Measurements from ENCODE around the gene WNT6. TPM values are rescaled to one million over a fixed set of nuclear protein-coding genes. Genes with fewer than 3 reads are reported as not detected.
A peak's percentile ranks its signal among the peaks of the same experiment; 100 is the strongest.

WNT6 gene
- total and polyA plus RNA-seq, 2 experiments from 2014 or later, result not detected

DNA sequence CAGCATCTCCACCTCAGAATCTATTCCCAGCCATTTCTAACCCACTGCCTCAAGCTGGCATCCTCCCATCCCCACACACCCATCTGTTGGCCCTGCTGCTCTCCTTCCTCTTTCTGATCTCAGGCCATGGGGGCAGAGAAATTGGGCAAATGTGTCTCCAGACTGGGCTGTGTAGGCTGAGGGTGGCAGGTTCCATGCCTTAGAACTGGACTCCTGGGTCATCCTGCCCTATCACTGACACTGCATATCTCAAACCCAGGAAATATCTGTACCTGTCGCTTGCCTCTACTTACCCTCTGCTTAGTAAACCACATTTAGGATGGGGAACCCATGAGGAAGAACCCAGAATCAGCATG is 22.8 kb downstream of the WNT6 start:
- TF ChIP-seq EZH2 (IDR thresholded peaks at IDR 0.05; ENCODE audit: insufficient read depth, poor library complexity, severe bottlenecking) (no peak), EZH2phosphoT487 (IDR thresholded peaks at IDR 0.05; ENCODE audit: insufficient read depth, low read depth) (no peak)
- Histone ChIP-seq H3K4me3 (no peak overlapping the region), H3K4me1 (ENCODE audit: insufficient read depth) (peaks cover 4% of the 10 kb centered on the region), H3K27me3 (replicated peaks; ENCODE audit: insufficient read depth) (peaks cover 19% of the 10 kb centered on the region), H3K4me2 (ENCODE audit: unreplicated experiment) (no peak overlapping the region), H4K20me1 (ENCODE audit: insufficient read depth) (no peaks in the 10 kb centered on the region), H3K9ac (no peak overlapping the region), H3K79me2 (ENCODE audit: insufficient read depth) (no peaks in the 10 kb centered on the region), H3K9me2 (ENCODE audit: insufficient read depth) (no peaks in the 10 kb centered on the region), H3K9me3 (ENCODE audit: low read depth) (no peaks in the 10 kb centered on the region), H3F3A (ENCODE audit: insufficient read depth) (0 out of 2 replicates have a peak, but pooled peaks cover 5% of the 10 kb centered on the region), H3K27ac (no peak overlapping the region), H2AFZ (no peak overlapping the region), H3K36me3 (ENCODE audit: low read depth) (no peaks in the 10 kb centered on the region)
- in situ Hi-C loops (cut with MboI), result no loop called here
- WGBS, 2 experiments (ENCODE audit: low coverage in 1 of 2, low lambda C conversion rate in 2 of 2, missing lambda C conversion rate in 2 of 2), result 95 to 100% methylated on average over 1 of the region's 1 CpG
- DNase-seq, result no peak

DNA sequence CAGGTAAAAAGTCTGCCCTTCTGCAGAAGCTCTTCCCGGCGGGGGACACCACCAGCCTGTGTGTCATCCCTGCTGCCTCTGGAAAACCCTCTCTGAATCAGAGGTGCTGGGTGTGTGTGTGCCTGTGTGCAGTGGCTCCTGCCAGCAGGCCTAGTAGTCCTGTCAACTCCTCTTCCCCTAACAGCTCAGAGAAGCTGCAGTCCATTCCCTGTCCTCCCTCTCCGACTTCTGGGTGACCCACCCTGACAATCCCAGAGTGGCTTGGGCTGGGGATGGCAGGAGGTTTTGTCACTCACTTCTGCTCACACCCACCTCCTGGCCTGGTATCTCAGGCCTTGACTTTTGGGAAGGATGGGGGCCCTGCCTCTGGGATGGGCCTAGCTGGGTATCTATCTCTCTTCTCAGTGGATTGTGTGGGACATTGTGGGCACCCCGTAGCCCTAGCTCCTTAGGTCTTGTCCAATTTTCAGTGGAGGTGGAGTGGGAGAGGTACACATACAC is 23.3 kb downstream of the WNT6 start:
- peaks cover 22% of the 10 kb centered on the region for H3K27me3 ChIP-seq (replicated peaks; ENCODE audit: insufficient read depth)
- no peak overlapping the region for H2AFZ ChIP-seq
- H3K9me2 ChIP-seq (ENCODE audit: insufficient read depth), result no peaks in the 10 kb centered on the region
- no peak overlapping the region for H3K9ac ChIP-seq
- no peak overlapping the region for H3K4me3 ChIP-seq
- H3F3A ChIP-seq (ENCODE audit: insufficient read depth), result 0 out of 2 replicates have a peak, but pooled peaks cover 5% of the 10 kb centered on the region
- no peaks in the 10 kb centered on the region for H3K9me3 ChIP-seq (ENCODE audit: low read depth)
- WGBS, 2 experiments (ENCODE audit: low coverage in 1 of 2, low lambda C conversion rate in 2 of 2, missing lambda C conversion rate in 2 of 2), result 2 to 13% methylated on average over 4 of the region's 4 CpGs
- no peaks in the 10 kb centered on the region for H3K79me2 ChIP-seq (ENCODE audit: insufficient read depth)
- H3K4me2 ChIP-seq (ENCODE audit: unreplicated experiment), result no peak overlapping the region
- H3K4me1 ChIP-seq (ENCODE audit: insufficient read depth), result peaks cover 4% of the 10 kb centered on the region
- no peaks in the 10 kb centered on the region for H4K20me1 ChIP-seq (ENCODE audit: insufficient read depth)
- DNase-seq, result peak; percentile 88
- no peak overlapping the region for H3K27ac ChIP-seq
- TF ChIP-seq EZH2phosphoT487 (IDR thresholded peaks at IDR 0.05; ENCODE audit: insufficient read depth, low read depth), result 0 out of 2 replicates have a peak, but pooled peaks have one; percentile 24
- TF ChIP-seq EZH2 (IDR thresholded peaks at IDR 0.05; ENCODE audit: insufficient read depth, poor library complexity, severe bottlenecking), result no peak
- H3K36me3 ChIP-seq (ENCODE audit: low read depth), result no peaks in the 10 kb centered on the region
- in situ Hi-C loops (cut with MboI), result no loop called here

DNA sequence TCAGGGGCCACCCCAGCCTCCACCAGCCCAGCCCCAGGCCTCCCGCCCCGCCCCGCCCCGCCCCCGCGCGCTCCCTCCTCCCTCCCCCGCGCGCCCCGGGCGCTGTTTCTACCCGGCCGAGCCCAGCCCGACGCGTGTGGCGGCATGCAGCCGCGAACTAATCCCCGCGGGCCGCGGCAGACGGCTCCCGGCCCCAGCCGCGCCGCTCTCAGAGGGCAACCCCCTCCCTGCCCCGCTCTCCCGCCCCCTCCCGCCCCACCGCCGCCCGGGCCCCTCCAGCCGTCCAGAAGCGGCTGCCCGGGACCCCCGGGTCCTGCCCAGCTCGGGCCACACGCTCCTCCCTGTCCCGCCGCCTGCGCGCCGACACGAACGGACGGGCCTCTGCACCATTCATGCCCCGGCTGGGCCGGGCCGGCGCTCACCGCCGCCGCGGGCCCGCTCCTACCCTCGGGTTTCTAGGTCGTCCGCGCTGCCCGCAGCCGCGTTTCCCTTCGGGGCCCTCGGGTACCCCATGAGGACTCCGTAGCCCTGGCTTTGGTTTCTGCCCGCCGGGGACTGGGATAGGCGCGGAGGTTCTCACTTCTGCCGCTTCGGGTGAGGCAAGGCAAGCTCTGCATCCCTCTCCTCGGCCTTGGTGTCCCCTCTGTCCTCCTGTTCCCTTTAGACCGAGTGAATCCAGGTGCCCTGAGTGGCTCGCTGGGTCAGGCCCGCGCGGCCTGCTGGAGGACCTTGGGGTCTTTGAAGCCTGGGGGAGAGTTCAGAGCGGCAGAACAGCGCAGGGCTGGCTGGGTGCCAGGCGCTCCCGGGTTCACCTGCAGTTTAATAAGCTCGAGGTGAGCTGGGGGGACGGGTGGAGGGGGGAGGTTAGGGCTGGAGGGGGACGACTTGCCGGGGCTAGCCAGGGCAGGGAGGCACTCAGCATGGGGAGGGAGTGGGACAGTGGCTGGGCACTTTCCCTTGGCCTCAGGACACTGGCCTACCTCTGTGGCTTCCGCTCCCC is 24.2 kb downstream of the WNT6 start:
- H3K27me3 ChIP-seq (replicated peaks; ENCODE audit: insufficient read depth), result peaks cover 23% of the 10 kb centered on the region; the same call in 1 of the 2 replicates
- 14% methylated on average over 54 to 83 of the region's 89 CpGs for WGBS, 2 experiments (ENCODE audit: low coverage in 1 of 2, low lambda C conversion rate in 2 of 2, missing lambda C conversion rate in 2 of 2)
- H3K79me2 ChIP-seq (ENCODE audit: insufficient read depth), result no peaks in the 10 kb centered on the region
- peak; percentile 66 for DNase-seq
- peaks cover 4% of the 10 kb centered on the region for H3K4me1 ChIP-seq (ENCODE audit: insufficient read depth)
- no peaks in the 10 kb centered on the region for H3K9me2 ChIP-seq (ENCODE audit: insufficient read depth)
- no peaks in the 10 kb centered on the region for H3K9me3 ChIP-seq (ENCODE audit: low read depth)
- in situ Hi-C loops (cut with MboI), result no loop called here
- no peak for TF ChIP-seq EZH2 (IDR thresholded peaks at IDR 0.05; ENCODE audit: insufficient read depth, poor library complexity, severe bottlenecking)
- no peak for TF ChIP-seq EZH2phosphoT487 (IDR thresholded peaks at IDR 0.05; ENCODE audit: insufficient read depth, low read depth)
- H3K36me3 ChIP-seq (ENCODE audit: low read depth), result no peaks in the 10 kb centered on the region
- H3F3A ChIP-seq (ENCODE audit: insufficient read depth), result 0 out of 2 replicates have a peak, but pooled peaks cover 5% of the 10 kb centered on the region
- no peak overlapping the region for H3K27ac ChIP-seq
- H3K4me2 ChIP-seq (ENCODE audit: unreplicated experiment), result peak overlapping the region; percentile 30
- H3K4me3 ChIP-seq, result peak overlapping the region; percentile 32; the same call in 1 of the 2 replicates
- H4K20me1 ChIP-seq (ENCODE audit: insufficient read depth), result no peaks in the 10 kb centered on the region
- H2AFZ ChIP-seq, result peak overlapping the region; percentile 53; the same call in 1 of the 2 replicates
- H3K9ac ChIP-seq, result no peak overlapping the region

DNA sequence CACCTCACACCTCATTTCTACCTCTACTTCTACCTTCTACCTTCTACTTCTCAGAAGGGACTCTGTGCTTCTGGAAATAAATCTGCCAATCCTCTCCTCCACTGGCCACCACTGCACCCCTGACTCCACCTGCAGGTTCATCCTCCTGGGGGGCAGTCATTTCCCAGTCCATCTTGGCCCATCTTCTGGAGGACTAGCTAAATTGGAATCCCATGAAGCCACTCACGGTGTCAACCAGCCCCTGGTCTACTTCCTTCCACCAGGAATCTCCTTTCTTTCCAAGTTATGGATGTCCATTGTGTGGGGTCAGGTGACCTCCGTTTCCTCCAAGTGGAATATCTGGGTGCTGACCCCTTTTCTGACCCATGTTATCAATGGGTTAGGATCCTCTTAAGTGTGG is 24.9 kb downstream of the WNT6 start:
- no peak overlapping the region for H3K9ac ChIP-seq
- TF ChIP-seq EZH2phosphoT487 (IDR thresholded peaks at IDR 0.05; ENCODE audit: insufficient read depth, low read depth), result no peak
- TF ChIP-seq EZH2 (IDR thresholded peaks at IDR 0.05; ENCODE audit: insufficient read depth, poor library complexity, severe bottlenecking), result no peak
- H3K27ac ChIP-seq, result no peak overlapping the region
- H3K9me2 ChIP-seq (ENCODE audit: insufficient read depth), result no peaks in the 10 kb centered on the region
- peaks cover 23% of the 10 kb centered on the region; the same call in 1 of the 2 replicates for H3K27me3 ChIP-seq (replicated peaks; ENCODE audit: insufficient read depth)
- no peaks in the 10 kb centered on the region for H3K79me2 ChIP-seq (ENCODE audit: insufficient read depth)
- no peaks in the 10 kb centered on the region for H3K36me3 ChIP-seq (ENCODE audit: low read depth)
- 94 to 98% methylated on average over 2 of the region's 2 CpGs for WGBS, 2 experiments (ENCODE audit: low coverage in 1 of 2, low lambda C conversion rate in 2 of 2, missing lambda C conversion rate in 2 of 2)
- H3F3A ChIP-seq (ENCODE audit: insufficient read depth), result 0 out of 2 replicates have a peak, but pooled peaks cover 5% of the 10 kb centered on the region
- H3K4me1 ChIP-seq (ENCODE audit: insufficient read depth), result peaks cover 4% of the 10 kb centered on the region
- no peak overlapping the region for H2AFZ ChIP-seq
- no peak for DNase-seq
- H3K4me3 ChIP-seq, result no peak overlapping the region
- H3K4me2 ChIP-seq (ENCODE audit: unreplicated experiment), result no peak overlapping the region
- H4K20me1 ChIP-seq (ENCODE audit: insufficient read depth), result no peaks in the 10 kb centered on the region
- no peaks in the 10 kb centered on the region for H3K9me3 ChIP-seq (ENCODE audit: low read depth)
- in situ Hi-C loops (cut with MboI), result no loop called here
